HCT116 (cell line): ENCODE measurements around the gene FAAP100. TPM values are rescaled to one million over a fixed set of nuclear protein-coding genes. Genes with fewer than 3 reads are reported as not detected.

Experiments used
- ATAC-seq: fragments of 200-7000 bp; cut with Tn5 transposase; 2 replicates; pipeline ENCODE4 v1.9.1; 2020; ENCODE audit warnings: mild to moderate bottlenecking, moderate library complexity
- BruUV-seq: library from RNA; stranded (reverse); fragments of 400-500 nt; replicated peaks from 2 replicates; lab custom pipeline; 2021; lab: Mats Ljungman, UMichigan
- CTCF ChIA-PET: fragments of 300-600 bp; sonication (Branson Sonifier 250); formaldehyde crosslinking; loops from one replicate; lab custom pipeline; 2021; ENCODE audit warnings: antibody characterized with exemption; lab: Charles Lee
- POLR2A ChIA-PET: fragments of 300-600, 350-600 bp; sonication (Branson Sonifier 250); formaldehyde crosslinking; loops from one replicate; lab custom pipeline; 2021; ENCODE audit warnings: antibody characterized with exemption; lab: Charles Lee
- RAD21 ChIA-PET, 2 experiments: fragments of 300-600 bp; sonication (Branson Sonifier 250); formaldehyde crosslinking; loops; one replicate each; lab custom pipeline; 2023; ENCODE audit warnings: low total read pairs in 2 of 2; ENCODE audit not compliant: uncharacterized antibody in 2 of 2, unreplicated experiment in 2 of 2, low non-redundant PET in 1 of 2; lab: Charles Lee
- DNase-seq: peaks from one replicate; pipeline ENCODE4 v3.0.0-alpha.2; 2010; ENCODE audit warnings: low read depth, low spot score
- H2AFZ ChIP-seq: fragments of 200-600 bp; shearing (Covaris generic), sonication (generic); 2 replicates; pipeline ENCODE4 v1.6.1; 2017; ENCODE audit warnings: low read depth, mixed run types, mixed read lengths, antibody characterized with exemption, low read length; ENCODE audit not compliant: poor library complexity, severe bottlenecking
- H3K27ac ChIP-seq: 2 replicates; pipeline ENCODE4 v1.5.1; 2012; ENCODE audit warnings: low read depth, low read length
- H3K27me3 ChIP-seq: fragments of 200-600 bp; sonication (generic); 2 replicates; pipeline ENCODE4 v1.6.1; 2016; ENCODE audit warnings: mixed run types, low read length, mixed read lengths; ENCODE audit not compliant: insufficient read depth
- H3K36me3 ChIP-seq, 2 experiments: fragments of 200-500 bp in 1 of 2; fragments of 200-600 bp in 1 of 2; sonication (Bioruptor generic) in 1 of 2; sonication (generic) in 1 of 2; 2 replicates each; pipeline versions ENCODE4 v1.5.1 to v1.6.1; 2014 to 2016; ENCODE audit warnings: low read length in 2 of 2, inconsistent platforms in 1 of 2, mixed read lengths in 1 of 2, mixed run types in 1 of 2; ENCODE audit not compliant: insufficient read depth in 2 of 2, control insufficient read depth in 1 of 2
- H3K4me1 ChIP-seq, 2 experiments: fragments of 200-600 bp in 1 of 2; sonication (generic) in 1 of 2; 2 replicates each; pipeline versions ENCODE4 v1.5.1 to v1.6.1; 2012 to 2017; ENCODE audit warnings: low read length in 2 of 2, inconsistent platforms in 1 of 2, mild to moderate bottlenecking in 1 of 2, mixed read lengths in 1 of 2, mixed run types in 1 of 2, moderate library complexity in 1 of 2; ENCODE audit not compliant: insufficient read depth in 2 of 2, control insufficient read depth in 1 of 2
- H3K4me2 ChIP-seq: fragments of 200-600 bp; sonication (generic); 2 replicates; pipeline ENCODE4 v1.6.1; 2017; ENCODE audit warnings: mixed run types, low read length, mixed read lengths
- H3K4me3 ChIP-seq, 2 experiments: fragments of 200-600 bp in 1 of 2; sonication (generic) in 1 of 2; replicated peaks in 1 of 2; 2 replicates each; pipeline ENCODE4 v1.5.1; 2011 to 2016; ENCODE audit warnings: low read length in 2 of 2, control low read depth in 1 of 2, low read depth in 1 of 2, mild to moderate bottlenecking in 1 of 2, mixed read lengths in 1 of 2, mixed run types in 1 of 2
- H3K79me2 ChIP-seq: fragments of 200-600 bp; sonication (generic); 2 replicates; pipeline ENCODE4 v1.6.1; 2017; ENCODE audit warnings: mild to moderate bottlenecking, mixed run types, low read length, moderate library complexity, mixed read lengths; ENCODE audit not compliant: insufficient read depth
- H3K9ac ChIP-seq: fragments of 200-600 bp; sonication (generic); 2 replicates; pipeline ENCODE4 v1.6.1; 2016; ENCODE audit warnings: low read length, mixed read lengths
- H3K9me2 ChIP-seq: fragments of 200-600 bp; sonication (generic), shearing (Covaris generic); 2 replicates; pipeline ENCODE4 v1.6.1; 2017; ENCODE audit warnings: mixed run types, mild to moderate bottlenecking, moderate library complexity; ENCODE audit not compliant: insufficient read depth
- H3K9me3 ChIP-seq, 2 experiments: fragments of 200-500 bp in 1 of 2; fragments of 200-600 bp in 1 of 2; sonication (Bioruptor generic) in 1 of 2; sonication (generic) in 1 of 2; 2 replicates each; pipeline ENCODE4 v1.6.1; 2014 to 2017; ENCODE audit warnings: low read length in 2 of 2, mixed read lengths in 2 of 2, inconsistent platforms in 1 of 2, low read depth in 1 of 2, mild to moderate bottlenecking in 1 of 2, mixed run types in 1 of 2, moderate library complexity in 1 of 2; ENCODE audit not compliant: control insufficient read depth in 1 of 2, insufficient read depth in 1 of 2
- H4K20me1 ChIP-seq: fragments of 200-600 bp; sonication (generic), shearing (Covaris generic); 2 replicates; pipeline ENCODE4 v1.6.1; 2017; ENCODE audit warnings: mixed run types, mild to moderate bottlenecking, moderate library complexity; ENCODE audit not compliant: insufficient read depth
- EGR1 ChIP-seq: IDR thresholded peaks from 2 replicates; pipeline ENCODE4 v1.6.1; 2012; ENCODE audit warnings: low read depth
- EZH2phosphoT487 ChIP-seq: fragments of 200-600 bp; IDR thresholded peaks from 2 replicates; pipeline ENCODE4 v1.6.1; 2018; ENCODE audit warnings: antibody characterized with exemption, borderline replicate concordance
- POLR2AphosphoS5 ChIP-seq: IDR thresholded peaks from 2 replicates; pipeline ENCODE4 v1.6.1; 2011; ENCODE audit warnings: mild to moderate bottlenecking, low read depth, low read length, moderate library complexity
- SP1 ChIP-seq: IDR thresholded peaks from 2 replicates; pipeline ENCODE4 v1.6.1; 2012; ENCODE audit warnings: low read depth
- YY1 ChIP-seq: IDR thresholded peaks from 2 replicates; pipeline ENCODE4 v1.6.1; 2011; ENCODE audit warnings: low read length, low read depth, moderate library complexity, mild to moderate bottlenecking; ENCODE audit not compliant: insufficient replicate concordance; ENCODE audit errors: extremely low read depth
- intact Hi-C: fragments of 100-400 bp; cut with micrococcal nuclease; formaldehyde crosslinking; loops from 2 replicates; pipeline ENCODE4 v1.10.0; 2022
- total RNA-seq: library from RNA; stranded (reverse); gene quantifications from one replicate; pipeline ENCODE4 v1.2.1, GENCODE V29; 2021; ENCODE audit not compliant: unreplicated experiment
- TF ChIP-seq, protein P1 (sequence below): IDR thresholded peaks from 2 replicates; pipeline ENCODE4 v1.6.1; 2011; ENCODE audit warnings: mild to moderate bottlenecking, low read length, moderate library complexity; ENCODE audit not compliant: insufficient replicate concordance; ENCODE audit errors: extremely low read depth
- TF ChIP-seq, protein P2 (sequence below): IDR thresholded peaks from 2 replicates; pipeline ENCODE4 v1.6.1; 2012
- TF ChIP-seq, protein P3 (sequence below): IDR thresholded peaks from 2 replicates; pipeline ENCODE4 v1.6.1; 2012
- TF ChIP-seq, protein P4 (sequence below): IDR thresholded peaks from 2 replicates; pipeline ENCODE4 v1.6.1; 2012; ENCODE audit warnings: low read depth

The FAAP100 gene
- total RNA-seq, 1 experiment from 2014 or later: 53.4 TPM

DNA sequence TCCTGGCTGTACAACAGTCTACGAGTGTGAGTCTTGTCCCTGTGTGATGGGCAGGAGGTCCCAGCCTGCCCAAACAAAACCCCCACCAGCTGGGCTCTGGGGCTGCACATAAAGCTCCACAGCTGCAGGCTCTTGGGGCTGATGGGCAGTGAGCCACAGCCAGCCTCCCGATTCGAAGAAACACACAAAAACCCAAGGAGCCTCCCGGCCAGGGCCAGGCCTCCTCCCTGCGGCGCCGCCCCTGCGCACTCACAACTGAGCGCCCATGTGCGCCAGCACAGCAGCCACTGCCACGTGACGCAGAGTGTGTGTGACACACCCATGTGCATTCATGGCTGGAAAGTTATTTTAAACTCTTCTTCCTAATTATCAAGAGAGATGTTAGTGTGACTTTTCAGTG lies 30.6 kb upstream of the FAAP100 start:
- ATAC-seq (no peak), DNase-seq (no peak)
- no peaks in the 10 kb centered on the region for H3K9me2 ChIP-seq
- ChIA-PET RAD21 (no interaction called here), POLR2A (no interaction called here), CTCF (no interaction called here)
- H3K4me3 ChIP-seq: no peak overlapping the region
- no TSS peak for BruUV-seq
- H3K9ac ChIP-seq: no peak overlapping the region
- no peaks in the 10 kb centered on the region for H3K27me3 ChIP-seq
- intact Hi-C loops: no loop called here
- H3K4me2 ChIP-seq: no peak overlapping the region
- H3K79me2 ChIP-seq: peaks cover 55% of the 10 kb centered on the region; the same call in 1 of the 2 replicates
- H4K20me1 ChIP-seq: no peaks in the 10 kb centered on the region
- H3K27ac ChIP-seq: no peak overlapping the region
- H3K4me1 ChIP-seq: peaks cover 6 to 25% of the 10 kb centered on the region in 2 experiments
- H3K36me3 ChIP-seq: peaks cover 49 to 70% of the 10 kb centered on the region in 2 experiments
- no peaks in the 10 kb centered on the region for H3K9me3 ChIP-seq
- TF ChIP-seq EGR1 (no peak), EZH2phosphoT487 (no peak), YY1 (no peak), SP1 (no peak), POLR2AphosphoS5 (no peak)
- TF ChIP-seq, protein P1, sequence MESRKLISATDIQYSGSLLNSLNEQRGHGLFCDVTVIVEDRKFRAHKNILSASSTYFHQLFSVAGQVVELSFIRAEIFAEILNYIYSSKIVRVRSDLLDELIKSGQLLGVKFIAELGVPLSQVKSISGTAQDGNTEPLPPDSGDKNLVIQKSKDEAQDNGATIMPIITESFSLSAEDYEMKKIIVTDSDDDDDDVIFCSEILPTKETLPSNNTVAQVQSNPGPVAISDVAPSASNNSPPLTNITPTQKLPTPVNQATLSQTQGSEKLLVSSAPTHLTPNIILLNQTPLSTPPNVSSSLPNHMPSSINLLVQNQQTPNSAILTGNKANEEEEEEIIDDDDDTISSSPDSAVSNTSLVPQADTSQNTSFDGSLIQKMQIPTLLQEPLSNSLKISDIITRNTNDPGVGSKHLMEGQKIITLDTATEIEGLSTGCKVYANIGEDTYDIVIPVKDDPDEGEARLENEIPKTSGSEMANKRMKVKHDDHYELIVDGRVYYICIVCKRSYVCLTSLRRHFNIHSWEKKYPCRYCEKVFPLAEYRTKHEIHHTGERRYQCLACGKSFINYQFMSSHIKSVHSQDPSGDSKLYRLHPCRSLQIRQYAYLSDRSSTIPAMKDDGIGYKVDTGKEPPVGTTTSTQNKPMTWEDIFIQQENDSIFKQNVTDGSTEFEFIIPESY: no peak
- TF ChIP-seq, protein P2, sequence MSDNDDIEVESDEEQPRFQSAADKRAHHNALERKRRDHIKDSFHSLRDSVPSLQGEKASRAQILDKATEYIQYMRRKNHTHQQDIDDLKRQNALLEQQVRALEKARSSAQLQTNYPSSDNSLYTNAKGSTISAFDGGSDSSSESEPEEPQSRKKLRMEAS: no peak
- TF ChIP-seq, protein P3, sequence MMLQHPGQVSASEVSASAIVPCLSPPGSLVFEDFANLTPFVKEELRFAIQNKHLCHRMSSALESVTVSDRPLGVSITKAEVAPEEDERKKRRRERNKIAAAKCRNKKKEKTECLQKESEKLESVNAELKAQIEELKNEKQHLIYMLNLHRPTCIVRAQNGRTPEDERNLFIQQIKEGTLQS: no peak
- TF ChIP-seq, protein P4, sequence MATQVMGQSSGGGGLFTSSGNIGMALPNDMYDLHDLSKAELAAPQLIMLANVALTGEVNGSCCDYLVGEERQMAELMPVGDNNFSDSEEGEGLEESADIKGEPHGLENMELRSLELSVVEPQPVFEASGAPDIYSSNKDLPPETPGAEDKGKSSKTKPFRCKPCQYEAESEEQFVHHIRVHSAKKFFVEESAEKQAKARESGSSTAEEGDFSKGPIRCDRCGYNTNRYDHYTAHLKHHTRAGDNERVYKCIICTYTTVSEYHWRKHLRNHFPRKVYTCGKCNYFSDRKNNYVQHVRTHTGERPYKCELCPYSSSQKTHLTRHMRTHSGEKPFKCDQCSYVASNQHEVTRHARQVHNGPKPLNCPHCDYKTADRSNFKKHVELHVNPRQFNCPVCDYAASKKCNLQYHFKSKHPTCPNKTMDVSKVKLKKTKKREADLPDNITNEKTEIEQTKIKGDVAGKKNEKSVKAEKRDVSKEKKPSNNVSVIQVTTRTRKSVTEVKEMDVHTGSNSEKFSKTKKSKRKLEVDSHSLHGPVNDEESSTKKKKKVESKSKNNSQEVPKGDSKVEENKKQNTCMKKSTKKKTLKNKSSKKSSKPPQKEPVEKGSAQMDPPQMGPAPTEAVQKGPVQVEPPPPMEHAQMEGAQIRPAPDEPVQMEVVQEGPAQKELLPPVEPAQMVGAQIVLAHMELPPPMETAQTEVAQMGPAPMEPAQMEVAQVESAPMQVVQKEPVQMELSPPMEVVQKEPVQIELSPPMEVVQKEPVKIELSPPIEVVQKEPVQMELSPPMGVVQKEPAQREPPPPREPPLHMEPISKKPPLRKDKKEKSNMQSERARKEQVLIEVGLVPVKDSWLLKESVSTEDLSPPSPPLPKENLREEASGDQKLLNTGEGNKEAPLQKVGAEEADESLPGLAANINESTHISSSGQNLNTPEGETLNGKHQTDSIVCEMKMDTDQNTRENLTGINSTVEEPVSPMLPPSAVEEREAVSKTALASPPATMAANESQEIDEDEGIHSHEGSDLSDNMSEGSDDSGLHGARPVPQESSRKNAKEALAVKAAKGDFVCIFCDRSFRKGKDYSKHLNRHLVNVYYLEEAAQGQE: no peak
- H2AFZ ChIP-seq: no peak overlapping the region
